ENCODE data around the gene RAPGEF2.

GRCh38 chr4:159235779-159236368 lies 133.0 kb downstream of the RAPGEF2 start:
- TF ChIP-seq CTCF (conservative IDR thresholded peaks at IDR 0.05; ENCODE audit: low read depth, low read length) (no peak), EZH2phosphoT487 (IDR thresholded peaks at IDR 0.05; ENCODE audit: borderline replicate concordance, low read length) (no peak)
